22Rv1 (cell line): Measurements from ENCODE around the gene P2RX7.

Experiments used
- H3K27ac ChIP-seq: fragments of 450-650 bp; 2 replicates; pipeline ENCODE4 v1.5.1; 2017
- CTCF ChIP-seq: fragments of 450-650 bp; IDR thresholded peaks from 2 replicates; pipeline ENCODE4 v1.5.1; 2017; ENCODE audit warnings: mild to moderate bottlenecking
- ZFX ChIP-seq: fragments of 450-650 bp; IDR thresholded peaks from 2 replicates; pipeline ENCODE4 v1.6.1; 2017; ENCODE audit warnings: antibody characterized with exemption, borderline replicate concordance

Gene P2RX7

GRCh38 chr12:121237415-121237814 lies 104.7 kb downstream of the P2RX7 start:
- TF ChIP-seq CTCF (no peak), ZFX (no peak)
- peak overlapping the region; percentile 30 for H3K27ac ChIP-seq
